Posterior cingulate gyrus (tissue), 11 donors: ENCODE results near the gene VASP.

Source experiments
- DNase-seq, 10 donors: peaks; one replicate each; pipeline versions ENCODE4 v3.0.0 to v3.0.0-alpha.2; 2020 to 2021; ENCODE audit warnings: mixed read lengths in 3 of 10
- intact Hi-C: fragments of 100-400 bp; cut with DNase I; formaldehyde crosslinking; loops from one replicate; pipeline ENCODE4 v1.15.1; 2023

VASP gene

GRCh38 chr19:45529420-45529785 lies 22.1 kb downstream of the VASP start:
- intact Hi-C loops = no loop called here
- DNase-seq = no peak

DNA sequence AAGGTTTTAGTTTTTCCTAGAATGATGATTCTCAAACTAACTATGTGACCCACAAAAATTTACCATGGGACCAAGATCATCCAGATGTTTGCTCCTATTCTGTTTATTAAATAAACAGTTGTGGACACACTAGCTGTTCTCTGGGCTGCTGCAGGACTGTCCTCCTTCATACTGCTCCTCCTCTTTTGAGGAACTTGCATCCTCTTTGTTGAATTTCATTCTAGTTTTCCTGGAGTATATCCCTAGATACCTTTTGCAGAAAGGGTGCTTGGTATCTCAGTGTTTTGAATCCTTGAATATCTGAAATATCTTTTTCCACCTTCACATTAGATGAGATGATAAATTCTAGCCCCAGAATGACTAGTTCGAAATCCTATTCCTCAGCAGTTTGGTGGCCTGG lies 24.1 kb downstream of the VASP start:
- no peak for DNase-seq
- intact Hi-C loops = no loop called here

DNA sequence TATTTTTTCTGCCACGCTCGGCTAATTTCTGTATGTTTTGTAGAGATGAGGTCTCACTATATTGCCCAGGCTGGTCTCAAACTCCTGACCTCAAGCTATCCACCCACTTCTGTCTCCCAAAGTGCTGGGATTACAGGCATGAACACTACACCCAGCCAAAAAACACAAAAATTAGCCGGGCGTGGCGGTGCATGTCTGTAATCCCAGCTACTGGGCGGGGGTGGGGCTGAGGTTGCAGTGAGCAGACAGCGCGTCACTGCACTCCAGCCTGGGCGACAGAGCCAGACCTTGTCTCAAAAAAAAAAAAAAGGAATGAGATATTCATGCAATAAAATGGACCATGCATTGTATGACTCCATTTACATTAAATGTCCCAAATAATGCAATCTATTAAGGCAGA lies 32.2 kb downstream of the VASP start:
- intact Hi-C loops = no loop called here
- no peak for DNase-seq

DNA sequence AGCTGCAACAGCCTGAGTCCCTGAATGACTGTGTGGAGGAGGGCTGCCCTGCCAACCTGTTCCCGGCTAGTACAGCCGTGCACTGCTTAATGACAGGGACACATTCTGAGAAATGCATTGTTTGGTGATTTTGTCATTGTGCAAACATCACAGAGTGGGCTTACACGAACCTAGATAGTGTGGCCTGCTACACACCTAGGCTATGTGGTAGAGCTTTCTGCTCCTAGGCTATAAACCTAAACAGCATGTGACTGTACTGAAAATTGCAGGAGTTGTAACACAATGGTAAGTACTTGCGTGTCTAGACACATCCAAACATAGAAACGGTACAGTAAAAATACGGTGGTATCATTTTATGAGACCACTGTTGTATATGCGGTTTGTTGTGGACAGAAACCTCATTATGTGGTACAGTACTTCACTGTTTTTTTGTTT lies 35.0 kb downstream of the VASP start:
- intact Hi-C loops = no loop called here

DNA sequence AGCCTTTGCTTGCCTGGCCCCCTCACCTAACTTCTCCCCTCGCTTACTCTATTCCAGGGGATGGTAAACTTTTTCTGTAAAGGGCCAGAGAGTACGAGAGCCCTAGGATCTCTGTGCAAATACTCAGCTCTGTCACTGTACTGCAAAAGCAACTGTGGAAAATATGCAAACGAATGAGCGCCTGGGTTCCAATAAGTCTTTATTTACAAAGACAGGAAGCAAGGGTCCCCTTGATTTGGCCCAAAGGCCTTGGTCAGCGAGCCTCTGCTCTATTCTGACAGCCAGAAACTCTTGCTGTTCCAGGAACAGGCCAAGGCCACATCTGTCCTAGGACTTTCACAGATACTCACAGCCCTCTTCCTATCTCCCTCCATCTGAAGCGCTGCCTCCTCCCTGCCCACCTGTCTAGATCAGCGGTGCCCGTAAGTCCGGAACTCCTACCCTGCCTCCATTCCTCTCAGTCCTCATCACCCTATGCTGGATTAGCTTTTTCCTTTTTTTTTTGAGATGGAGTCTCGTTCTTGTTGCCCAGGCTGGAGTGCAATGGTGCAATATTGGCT lies 40.0 kb downstream of the VASP start:
- DNase-seq = peak in 2 of 10 donors; percentile 12 to 38
- intact Hi-C loops = no loop called here

More for the DNA sequence above, 35.0 kb downstream of the VASP start:
- peak in 1 of 10 donors; percentile 22 for DNase-seq

- intact Hi-C loops = no loop called here
- DNase-seq = peak in 2 of 10 donors; percentile 43 to 45
Measured at GRCh38 chr19:45547965-45548609, 40.8 kb downstream of the VASP start.

GRCh38 chr19:45553464-45553863 lies 46.2 kb downstream of the VASP start:
- intact Hi-C loops = no loop called here
- peak in 8 of 10 donors; percentile 26 to 93 (median 44) for DNase-seq

GRCh38 chr19:45554481-45554880 lies 47.2 kb downstream of the VASP start:
- no peak for DNase-seq
- intact Hi-C loops = no loop called here

DNA sequence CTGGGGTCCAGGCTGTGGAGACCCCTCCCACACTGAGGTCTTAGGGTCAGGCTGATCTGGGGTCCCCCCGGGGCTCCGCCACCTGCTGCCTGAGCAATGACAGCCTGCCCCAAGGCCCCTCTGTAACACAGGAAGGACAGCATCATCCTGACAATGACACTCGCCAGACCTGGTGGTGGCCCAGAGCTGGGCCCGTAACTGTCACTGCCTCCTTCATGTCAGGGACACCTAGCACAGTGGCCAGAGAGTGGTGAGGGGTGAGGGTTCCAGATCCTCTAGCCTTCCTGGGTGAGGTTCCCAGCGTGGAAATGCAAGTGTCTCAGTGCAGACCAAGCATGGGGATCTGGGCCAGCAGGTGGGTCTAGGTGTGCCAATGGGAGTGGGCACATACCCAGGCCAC lies 49.6 kb downstream of the VASP start:
- intact Hi-C loops = no loop called here
- no peak for DNase-seq

GRCh38 chr19:45558399-45558878 lies 51.2 kb downstream of the VASP start:
- peak in 8 of 10 donors; percentile 24 to 88 (median 49) for DNase-seq
- intact Hi-C loops = loop anchor here (2.0 kb wide), 1 partner anchor 36 kb away; no protein-coding TSS in a partner anchor

- intact Hi-C loops = no loop called here
- no peak for DNase-seq
Measured at GRCh38 chr19:45560038-45560437, 52.8 kb downstream of the VASP start.

DNA sequence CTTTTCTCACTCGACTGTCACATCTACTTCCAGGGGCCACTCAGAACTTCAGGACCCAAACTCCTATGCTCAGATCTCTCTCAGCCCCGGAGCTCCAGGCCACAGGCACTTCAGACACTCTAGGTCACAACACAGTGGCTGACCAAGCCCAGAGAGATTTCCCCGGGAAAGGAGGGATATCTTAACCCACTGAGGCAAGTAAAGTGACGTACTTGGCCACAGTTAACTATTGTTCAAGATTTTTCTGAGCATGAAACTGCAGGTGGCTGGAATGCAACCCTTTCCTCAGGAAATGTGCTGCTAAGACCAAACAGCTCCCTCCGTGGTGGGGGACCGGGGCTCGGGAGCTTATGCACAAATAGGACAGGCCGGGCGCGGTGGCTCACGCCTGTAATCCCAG lies 53.4 kb downstream of the VASP start:
- intact Hi-C loops = no loop called here

DNA sequence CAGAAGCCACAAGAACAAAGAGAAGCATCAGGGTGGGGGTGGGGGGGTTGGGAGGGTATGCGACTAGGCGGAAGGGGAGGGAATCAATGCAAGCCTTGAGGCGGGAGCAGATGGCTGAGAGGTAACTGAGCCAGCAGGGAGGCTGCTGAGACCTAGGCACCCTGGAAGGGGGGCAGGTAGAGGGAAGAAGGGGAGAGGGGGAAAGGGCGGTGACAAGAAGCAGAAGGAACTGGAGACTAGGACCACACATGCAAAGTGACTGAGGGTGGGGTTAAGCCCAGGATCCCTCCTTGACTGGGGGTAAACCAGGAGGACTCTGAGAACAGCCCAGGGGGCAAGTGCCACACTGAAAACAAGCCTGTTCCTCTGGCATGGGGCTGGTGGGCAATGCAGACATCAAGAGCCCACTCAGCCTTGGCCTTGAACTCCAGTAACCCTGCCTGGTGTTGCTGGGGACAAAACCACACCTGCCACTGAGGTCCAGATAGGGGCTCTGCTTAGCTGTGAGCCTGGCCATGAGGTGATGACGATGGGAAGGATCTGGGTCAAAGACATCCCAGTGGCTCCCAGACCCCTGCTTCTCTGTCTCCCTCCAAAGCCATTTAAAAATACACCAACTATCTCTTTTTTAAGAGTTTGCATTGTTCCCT lies 57.0 kb downstream of the VASP start:
- intact Hi-C loops = no loop called here
- DNase-seq = peak in 1 of 10 donors; percentile 6

More for the DNA sequence above, 53.4 kb downstream of the VASP start:
- no peak for DNase-seq

DNA sequence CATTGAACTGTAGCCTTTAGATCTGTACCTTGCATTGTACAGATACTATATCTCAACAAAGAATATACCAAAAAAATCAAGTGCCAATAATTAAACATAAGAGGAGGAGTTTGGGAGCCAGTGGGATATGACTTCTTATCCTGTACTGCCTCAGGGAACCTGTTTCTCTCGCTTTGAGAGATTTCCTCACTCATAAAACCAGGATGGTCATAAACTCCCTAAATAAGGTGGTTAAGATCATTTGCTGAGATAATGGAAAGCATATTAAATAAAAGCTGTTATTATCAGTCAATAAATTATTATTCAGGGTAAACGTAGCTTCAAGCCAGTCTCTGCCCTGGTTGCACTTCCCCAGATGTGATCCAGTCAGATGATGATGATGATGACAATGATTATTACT lies 60.3 kb downstream of the VASP start:
- no peak for DNase-seq
- intact Hi-C loops = no loop called here

DNA sequence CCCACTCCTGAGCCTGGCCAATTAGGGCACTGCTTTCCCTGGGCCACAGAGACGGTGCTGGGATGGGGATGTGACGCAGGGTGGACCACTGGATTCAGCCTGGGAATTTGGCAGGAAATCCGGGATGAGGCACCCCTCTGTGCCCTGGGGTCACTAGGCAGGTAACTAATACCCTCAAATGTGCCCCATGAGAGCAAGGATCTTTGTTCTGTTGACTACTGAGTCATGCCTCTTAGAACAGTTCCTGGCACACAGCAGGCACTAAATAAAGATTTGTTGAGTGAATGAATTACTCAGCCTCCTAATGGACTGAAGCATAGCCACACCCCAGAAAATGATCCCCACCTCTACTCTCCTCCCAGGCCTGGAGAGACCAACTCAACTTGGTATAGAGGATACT lies 61.5 kb downstream of the VASP start:
- intact Hi-C loops = no loop called here
- DNase-seq = no peak

DNA sequence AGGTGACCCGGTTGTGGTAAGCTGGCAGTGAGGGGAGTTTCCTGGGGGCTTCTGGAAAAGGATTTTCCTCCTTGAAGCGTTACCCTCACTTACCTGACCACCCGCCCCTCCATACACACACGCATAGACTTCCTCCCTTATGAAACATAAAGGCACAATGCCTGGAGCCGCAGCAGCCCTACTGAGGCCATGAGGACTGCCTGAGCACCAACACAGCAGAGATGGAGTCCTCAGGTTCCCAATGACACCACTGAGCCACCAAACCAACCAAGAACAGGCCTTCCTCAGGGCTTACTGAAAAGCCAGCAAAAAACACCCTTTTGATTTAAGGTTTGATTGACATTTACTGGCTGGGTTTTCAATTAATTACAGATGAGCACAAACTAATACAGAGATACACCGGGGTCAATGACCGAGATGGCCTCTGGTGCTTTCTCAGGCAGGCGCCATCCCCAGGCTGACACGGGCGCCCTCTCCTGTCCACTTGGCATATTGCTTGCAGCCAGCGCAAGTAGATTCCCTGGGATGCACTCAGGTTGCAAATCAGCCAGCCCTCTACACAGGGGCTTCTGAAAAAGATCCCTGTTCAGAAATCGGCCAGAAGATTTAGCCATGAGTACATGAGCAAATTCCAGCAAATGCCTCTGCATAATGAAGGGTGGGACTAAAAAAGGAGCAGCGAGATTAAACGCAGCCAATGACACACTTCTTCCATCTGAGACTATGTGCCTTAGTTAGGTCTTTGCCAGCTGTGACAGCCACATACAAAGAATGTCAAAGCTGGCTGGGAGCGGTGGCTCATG lies 62.5 kb downstream of the VASP start:
- intact Hi-C loops = no loop called here
- peak in 8 of 10 donors; percentile 35 to 90 (median 62) for DNase-seq

DNA sequence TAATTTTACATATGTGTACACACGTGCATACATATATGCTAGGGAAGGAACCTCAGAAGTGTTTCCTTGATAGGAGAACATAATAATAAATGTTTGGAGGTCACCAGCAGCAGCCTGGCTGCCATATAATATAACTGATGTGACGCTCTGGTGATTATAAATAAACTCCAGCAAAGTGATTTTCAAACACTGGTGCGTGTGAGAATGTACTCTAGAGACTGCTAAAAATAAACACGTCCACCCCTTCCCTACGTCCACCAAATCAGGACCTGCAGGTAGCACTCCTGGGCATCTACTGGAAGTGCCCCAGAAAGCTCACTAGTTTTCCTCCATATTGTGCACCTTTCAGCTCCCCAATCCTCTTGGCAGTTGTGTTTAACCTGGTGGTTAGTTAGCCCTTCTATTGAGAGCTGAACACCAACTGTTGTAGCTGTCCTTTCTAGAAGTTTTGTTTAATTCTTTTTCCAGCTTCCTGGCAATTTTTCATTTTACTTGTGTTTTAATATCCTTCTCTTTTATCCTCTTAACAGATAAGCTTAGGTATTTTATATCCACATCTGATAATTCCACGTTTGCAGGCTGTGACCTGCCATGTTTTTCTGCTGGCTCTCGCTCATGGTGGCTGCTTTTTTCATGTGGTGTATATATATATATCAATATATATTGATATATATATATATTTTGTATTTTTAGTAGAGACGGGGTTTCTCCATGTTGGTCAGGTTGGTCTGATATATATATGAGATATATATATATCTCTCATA lies 64.4 kb downstream of the VASP start:
- DNase-seq = peak in 1 of 10 donors; percentile 7
- intact Hi-C loops = no loop called here

GRCh38 chr19:45574526-45574925 lies 67.2 kb downstream of the VASP start:
- DNase-seq = no peak
- intact Hi-C loops = no loop called here

GRCh38 chr19:45575216-45575615 lies 67.9 kb downstream of the VASP start:
- intact Hi-C loops = no loop called here
- no peak for DNase-seq
